GM19467 (cell line): Measurements from ENCODE around the gene SHANK3.
A peak's percentile ranks its signal among the peaks of the same experiment; 100 is the strongest.
"Not testable (repeated sequence)": the region's sequence is repeated elsewhere in the genome, so short reads cannot be mapped to it uniquely, and the experiment has no call there.

Source experiments
- ATAC-seq: cut with Tn5 transposase; IDR thresholded peaks from one replicate; pipeline ENCODE4 v1.9.1; 2021; ENCODE audit warnings: mild to moderate bottlenecking, moderate library complexity; ENCODE audit not compliant: unreplicated experiment

SHANK3 gene

GRCh38 chr22:50672471-50673230, at the start of gene SHANK3:
Gene SHANK3, plus strand, starts transcription at chr22:50672823.
- no peak for ATAC-seq

- no peak for ATAC-seq
Observed at GRCh38 chr22:50624347-50625130, 48.1 kb upstream of the SHANK3 start.

GRCh38 chr22:50625131-50625567, 47.5 kb upstream of the SHANK3 start:
- no peak for ATAC-seq

- no peak for ATAC-seq
Observed at GRCh38 chr22:50625568-50626313, 46.9 kb upstream of the SHANK3 start.

- no peak for ATAC-seq
Observed at GRCh38 chr22:50626314-50626849, 46.2 kb upstream of the SHANK3 start.

GRCh38 chr22:50626850-50627641, 45.6 kb upstream of the SHANK3 start:
- no peak for ATAC-seq

GRCh38 chr22:50627642-50628542, 44.7 kb upstream of the SHANK3 start, which contains the start of gene ARSA:
Gene ARSA, minus strand, starts transcription at chr22:50628152. Its CDS starts 373 bp downstream, at chr22:50627779.
- peak; percentile 58 for ATAC-seq

- ATAC-seq, result no peak
Observed at GRCh38 chr22:50628543-50629134, 44.0 kb upstream of the SHANK3 start.

- ATAC-seq, result no peak
Observed at GRCh38 chr22:50630376-50630775, 42.2 kb upstream of the SHANK3 start.

GRCh38 chr22:50633086-50633485, 39.5 kb upstream of the SHANK3 start:
- ATAC-seq, result no peak

GRCh38 chr22:50633771-50634170, 38.9 kb upstream of the SHANK3 start:
- ATAC-seq, result no peak

- ATAC-seq, result no peak
Observed at GRCh38 chr22:50635591-50635990, 37.0 kb upstream of the SHANK3 start.

- not testable (repeated sequence) for ATAC-seq
Observed at GRCh38 chr22:50640296-50640695, 32.3 kb upstream of the SHANK3 start.

- ATAC-seq, result no peak
Observed at GRCh38 chr22:50640857-50641647, 31.6 kb upstream of the SHANK3 start.

- ATAC-seq, result no peak
Observed at GRCh38 chr22:50641696-50642607, 30.7 kb upstream of the SHANK3 start.

GRCh38 chr22:50643021-50643820, 29.4 kb upstream of the SHANK3 start:
- ATAC-seq, result not testable (repeated sequence)
